Measurements from ENCODE around the gene RPS23. TPM values are rescaled to one million over a fixed set of nuclear protein-coding genes. Genes with fewer than 3 reads are reported as not detected.

The RPS23 gene
- total RNA-seq, 5 donors from 2014 or later (not counting 1 experiment from before 2014, with no cell fraction given): 2,916 to 3,772 (median 3,224) TPM

- WGBS (ENCODE audit: insufficient coverage): no CpG with 5 or more reads among the region's 3 CpGs
These were observed 29.3 kb upstream of the RPS23 start for GRCh38 chr5:82307451-82307850.

GRCh38 chr5:82306151-82306550 lies 28.0 kb upstream of the RPS23 start:
- no CpG with 5 or more reads among the region's 2 CpGs for WGBS (ENCODE audit: insufficient coverage)
- Histone ChIP-seq H3K4me1 (ENCODE audit: control insufficient read depth in 1 of 2, extremely low read depth in 1 of 2, insufficient read depth in 2 of 2, low read length in 2 of 2) (no peaks in the 10 kb centered on the region), H3K27me3 (replicated peaks in 1 of 2; ENCODE audit: control insufficient read depth in 2 of 2, extremely low read depth in 1 of 2, insufficient read depth in 2 of 2, low read length in 1 of 2) (no peaks in the 10 kb centered on the region), H3K4me3 (ENCODE audit: control insufficient read depth in 1 of 2, extremely low read depth in 1 of 2, low read length in 1 of 2) (no peak overlapping the region), H3K27ac (ENCODE audit: low read length) (no peak overlapping the region), H3K36me3 (ENCODE audit: control insufficient read depth in 2 of 2, extremely low read depth in 1 of 2, insufficient read depth in 1 of 2, low read length in 1 of 2) (no peaks in the 10 kb centered on the region), H3K9me3 (no peaks in the 10 kb centered on the region)
- Mint-ChIP-seq H3K36me3 (peaks cover 21% of the 10 kb centered on the region), H3K27me3 (no peaks in the 10 kb centered on the region), H3K4me3 (no peak overlapping the region), H3K4me1 (no peaks in the 10 kb centered on the region), H3K9me3 (peaks cover 0 to 5% (median 2%) of the 10 kb centered on the region in 3 donors), H3K27ac (no peak overlapping the region)
- ATAC-seq (replicated peaks in 1 of 4): no peak
- no peak for DNase-seq
- POLR2A ChIA-PET: interaction anchor here in 1 of 2 donors (0.5 kb wide), 1 partner anchor 1121 kb away, joined by 5 read pairs; no protein-coding TSS in a partner anchor
- CTCF ChIA-PET: interaction anchor here (0.6 to 0.7 kb wide), 2 partner anchors 11 to 1087 kb away, joined by 3 to 7 read pairs; no protein-coding TSS in a partner anchor

More at GRCh38 chr5:82307451-82307850, 29.3 kb upstream of the RPS23 start:
- Histone ChIP-seq H3K9me3 (no peaks in the 10 kb centered on the region), H3K36me3 (ENCODE audit: control insufficient read depth in 2 of 2, extremely low read depth in 1 of 2, insufficient read depth in 1 of 2, low read length in 1 of 2) (no peaks in the 10 kb centered on the region), H3K27ac (ENCODE audit: low read length) (no peak overlapping the region), H3K4me1 (ENCODE audit: control insufficient read depth in 1 of 2, extremely low read depth in 1 of 2, insufficient read depth in 2 of 2, low read length in 2 of 2) (no peaks in the 10 kb centered on the region), H3K27me3 (replicated peaks in 1 of 2; ENCODE audit: control insufficient read depth in 2 of 2, extremely low read depth in 1 of 2, insufficient read depth in 2 of 2, low read length in 1 of 2) (no peaks in the 10 kb centered on the region), H3K4me3 (ENCODE audit: control insufficient read depth in 1 of 2, extremely low read depth in 1 of 2, low read length in 1 of 2) (no peak overlapping the region)
- Mint-ChIP-seq H3K27me3 (peaks cover 0 to 2% of the 10 kb centered on the region in 2 donors), H3K4me1 (no peaks in the 10 kb centered on the region), H3K27ac (no peak overlapping the region), H3K36me3 (peaks cover 21% of the 10 kb centered on the region), H3K4me3 (no peak overlapping the region), H3K9me3 (peaks cover 0 to 5% (median 2%) of the 10 kb centered on the region in 3 donors)
- DNase-seq (no peak), ATAC-seq (replicated peaks in 1 of 4) (no peak)
- POLR2A ChIA-PET: no interaction called here
- CTCF ChIA-PET: interaction anchor here in 1 of 2 donors (0.6 kb wide), 2 partner anchors 1147 to 1253 kb away, joined by 3 to 4 read pairs; no protein-coding TSS in a partner anchor

DNA sequence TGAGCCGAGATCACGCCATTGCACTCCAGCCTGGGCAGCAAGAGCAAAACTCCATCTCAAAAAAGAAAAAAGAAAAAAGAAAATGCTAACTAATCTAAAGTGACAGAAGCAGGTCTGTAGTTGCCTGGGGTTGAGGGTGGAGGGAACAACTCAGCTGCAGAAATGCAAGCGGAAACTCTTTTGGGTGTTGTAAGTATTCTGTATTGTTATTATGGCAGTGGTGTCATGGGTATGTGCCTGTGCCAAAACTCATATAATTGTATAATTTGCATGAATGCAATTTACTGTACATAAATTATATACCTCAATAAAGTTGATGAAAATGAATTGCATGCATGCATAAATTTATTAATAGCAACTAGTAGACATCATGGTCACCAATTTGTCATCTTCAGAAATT lies 23.0 kb upstream of the RPS23 start:
- POLR2A ChIA-PET: no interaction called here

DNA sequence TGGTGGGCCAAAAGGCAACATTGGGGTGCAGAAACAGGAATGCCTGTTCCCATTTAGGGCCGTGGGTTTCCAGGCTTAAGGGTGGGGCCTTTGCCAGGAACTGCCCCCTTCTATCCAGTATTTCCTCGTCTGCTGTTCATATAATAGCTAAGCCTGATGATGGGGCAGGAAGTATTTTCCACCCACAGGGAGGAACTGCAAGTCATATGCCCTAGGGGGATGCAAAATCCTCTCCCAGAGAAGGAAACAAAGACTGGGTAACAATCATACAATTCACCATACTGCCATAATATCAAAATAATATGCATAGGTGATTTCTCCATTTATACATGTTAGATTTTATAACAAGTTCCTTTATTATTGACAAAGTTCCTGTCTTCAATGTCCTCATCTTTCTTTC lies 20.5 kb upstream of the RPS23 start:
- WGBS (ENCODE audit: insufficient coverage): no CpG with 5 or more reads among the region's 2 CpGs
- ATAC-seq (replicated peaks in 1 of 4) (no peak), DNase-seq (no peak)
- H3K27me3 Mint-ChIP-seq: no peaks in the 10 kb centered on the region
- ChIA-PET POLR2A (interaction anchor here (0.6 to 0.7 kb wide), 2 partner anchors 206 to 324 kb away, joined by 3 to 8 read pairs; no protein-coding TSS in a partner anchor), CTCF (no interaction called here)
- H3K36me3 Mint-ChIP-seq: no peaks in the 10 kb centered on the region
- no peak overlapping the region for H3K27ac ChIP-seq (ENCODE audit: low read length)
- no peak overlapping the region for H3K4me3 ChIP-seq (ENCODE audit: control insufficient read depth in 1 of 2, extremely low read depth in 1 of 2, low read length in 1 of 2)
- no peak overlapping the region for H3K27ac Mint-ChIP-seq
- H3K4me1 Mint-ChIP-seq: no peaks in the 10 kb centered on the region
- no peak overlapping the region for H3K4me3 Mint-ChIP-seq
- H3K9me3 ChIP-seq: no peaks in the 10 kb centered on the region
- no peaks in the 10 kb centered on the region for H3K4me1 ChIP-seq (ENCODE audit: control insufficient read depth in 1 of 2, extremely low read depth in 1 of 2, insufficient read depth in 2 of 2, low read length in 2 of 2)
- H3K27me3 ChIP-seq (replicated peaks in 1 of 2; ENCODE audit: control insufficient read depth in 2 of 2, extremely low read depth in 1 of 2, insufficient read depth in 2 of 2, low read length in 1 of 2): no peaks in the 10 kb centered on the region
- H3K36me3 ChIP-seq (ENCODE audit: control insufficient read depth in 2 of 2, extremely low read depth in 1 of 2, insufficient read depth in 1 of 2, low read length in 1 of 2): no peaks in the 10 kb centered on the region
- H3K9me3 Mint-ChIP-seq: peaks cover 0 to 3% (median 3%) of the 10 kb centered on the region in 3 donors

More for the DNA sequence above, 23.0 kb upstream of the RPS23 start:
- Histone ChIP-seq H3K9me3 (no peaks in the 10 kb centered on the region), H3K4me1 (ENCODE audit: control insufficient read depth in 1 of 2, extremely low read depth in 1 of 2, insufficient read depth in 2 of 2, low read length in 2 of 2) (no peaks in the 10 kb centered on the region), H3K4me3 (ENCODE audit: control insufficient read depth in 1 of 2, extremely low read depth in 1 of 2, low read length in 1 of 2) (no peak overlapping the region), H3K36me3 (ENCODE audit: control insufficient read depth in 2 of 2, extremely low read depth in 1 of 2, insufficient read depth in 1 of 2, low read length in 1 of 2) (no peaks in the 10 kb centered on the region), H3K27me3 (replicated peaks in 1 of 2; ENCODE audit: control insufficient read depth in 2 of 2, extremely low read depth in 1 of 2, insufficient read depth in 2 of 2, low read length in 1 of 2) (no peaks in the 10 kb centered on the region), H3K27ac (ENCODE audit: low read length) (no peak overlapping the region)
- peaks cover 10% of the 10 kb centered on the region for H3K36me3 Mint-ChIP-seq
- H3K9me3 Mint-ChIP-seq: peaks cover 0 to 3% (median 3%) of the 10 kb centered on the region in 3 donors
- H3K4me1 Mint-ChIP-seq: no peaks in the 10 kb centered on the region
- ATAC-seq (replicated peaks in 1 of 4) (no peak), DNase-seq (no peak)
- no CpG with 5 or more reads among the region's 3 CpGs for WGBS (ENCODE audit: insufficient coverage)
- no peak overlapping the region for H3K4me3 Mint-ChIP-seq
- no peaks in the 10 kb centered on the region for H3K27me3 Mint-ChIP-seq
- H3K27ac Mint-ChIP-seq: no peak overlapping the region
- CTCF ChIA-PET: no interaction called here

DNA sequence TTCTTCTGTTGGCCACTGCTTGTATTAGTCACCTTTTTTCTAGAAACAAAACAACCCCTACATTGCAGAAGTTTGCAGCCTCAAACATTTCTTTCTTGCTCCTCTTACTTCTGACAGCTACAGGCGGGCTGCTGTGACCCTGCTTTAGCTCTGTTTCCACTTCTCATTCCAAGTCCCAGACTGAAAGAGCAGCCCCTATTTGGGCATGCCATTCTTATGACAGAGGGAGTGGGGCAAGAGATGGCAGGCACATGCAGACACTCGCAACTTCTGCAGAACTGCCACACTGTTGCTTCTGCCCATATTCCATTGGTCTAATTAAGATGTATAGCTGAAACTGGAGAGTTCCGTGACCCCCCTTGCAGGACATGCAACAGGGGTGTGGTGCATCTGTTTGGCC lies 19.6 kb upstream of the RPS23 start:
- Histone ChIP-seq H3K27ac (ENCODE audit: low read length) (no peak overlapping the region), H3K4me3 (ENCODE audit: control insufficient read depth in 1 of 2, extremely low read depth in 1 of 2, low read length in 1 of 2) (no peak overlapping the region), H3K27me3 (replicated peaks in 1 of 2; ENCODE audit: control insufficient read depth in 2 of 2, extremely low read depth in 1 of 2, insufficient read depth in 2 of 2, low read length in 1 of 2) (no peaks in the 10 kb centered on the region), H3K9me3 (no peaks in the 10 kb centered on the region), H3K4me1 (ENCODE audit: control insufficient read depth in 1 of 2, extremely low read depth in 1 of 2, insufficient read depth in 2 of 2, low read length in 2 of 2) (no peaks in the 10 kb centered on the region), H3K36me3 (ENCODE audit: control insufficient read depth in 2 of 2, extremely low read depth in 1 of 2, insufficient read depth in 1 of 2, low read length in 1 of 2) (no peaks in the 10 kb centered on the region)
- no peak for ATAC-seq (replicated peaks in 1 of 4)
- Mint-ChIP-seq H3K27ac (no peak overlapping the region), H3K4me1 (no peaks in the 10 kb centered on the region), H3K4me3 (no peak overlapping the region), H3K9me3 (peaks cover 0 to 3% (median 3%) of the 10 kb centered on the region in 3 donors), H3K36me3 (no peaks in the 10 kb centered on the region), H3K27me3 (no peaks in the 10 kb centered on the region)
- ChIA-PET CTCF (no interaction called here), POLR2A (interaction anchor here in 1 of 2 donors (0.7 kb wide), 1 partner anchor 792 kb away, joined by 3 read pairs; no protein-coding TSS in a partner anchor)
- WGBS (ENCODE audit: insufficient coverage): 85% methylated on average over 2 of the region's 3 CpGs
- no peak for DNase-seq

GRCh38 chr5:82296929-82297328 lies 18.8 kb upstream of the RPS23 start:
- POLR2A ChIA-PET: no interaction called here
- WGBS (ENCODE audit: insufficient coverage): 95% methylated on average over 2 of the region's 4 CpGs
- Histone ChIP-seq H3K4me3 (ENCODE audit: control insufficient read depth in 1 of 2, extremely low read depth in 1 of 2, low read length in 1 of 2) (no peak overlapping the region), H3K36me3 (ENCODE audit: control insufficient read depth in 2 of 2, extremely low read depth in 1 of 2, insufficient read depth in 1 of 2, low read length in 1 of 2) (no peaks in the 10 kb centered on the region), H3K4me1 (ENCODE audit: control insufficient read depth in 1 of 2, extremely low read depth in 1 of 2, insufficient read depth in 2 of 2, low read length in 2 of 2) (no peaks in the 10 kb centered on the region), H3K9me3 (no peaks in the 10 kb centered on the region), H3K27ac (ENCODE audit: low read length) (no peak overlapping the region), H3K27me3 (replicated peaks in 1 of 2; ENCODE audit: control insufficient read depth in 2 of 2, extremely low read depth in 1 of 2, insufficient read depth in 2 of 2, low read length in 1 of 2) (no peaks in the 10 kb centered on the region)
- Mint-ChIP-seq H3K4me1 (no peaks in the 10 kb centered on the region), H3K9me3 (peaks cover 0 to 3% (median 3%) of the 10 kb centered on the region in 3 donors), H3K36me3 (no peaks in the 10 kb centered on the region), H3K4me3 (no peak overlapping the region), H3K27me3 (no peaks in the 10 kb centered on the region), H3K27ac (no peak overlapping the region)
- CTCF ChIA-PET: no interaction called here
- ATAC-seq (replicated peaks in 1 of 4) (no peak), DNase-seq (no peak)

All from T-cell (primary cell).